Measurements from ENCODE around the gene RXRB. TPM values are rescaled to one million over a fixed set of nuclear protein-coding genes. Genes with fewer than 3 reads are reported as not detected.

RXRB gene
- total and polyA plus RNA-seq, 2 of the 13 experiments (the other 11 are each of a cell fraction or from before 2014, with no cell fraction given) = 26.7 to 55.7 TPM

GRCh38 chr6:33248643-33248931, 48.1 kb upstream of the RXRB start (continued):
- TF ChIP-seq, protein P1, sequence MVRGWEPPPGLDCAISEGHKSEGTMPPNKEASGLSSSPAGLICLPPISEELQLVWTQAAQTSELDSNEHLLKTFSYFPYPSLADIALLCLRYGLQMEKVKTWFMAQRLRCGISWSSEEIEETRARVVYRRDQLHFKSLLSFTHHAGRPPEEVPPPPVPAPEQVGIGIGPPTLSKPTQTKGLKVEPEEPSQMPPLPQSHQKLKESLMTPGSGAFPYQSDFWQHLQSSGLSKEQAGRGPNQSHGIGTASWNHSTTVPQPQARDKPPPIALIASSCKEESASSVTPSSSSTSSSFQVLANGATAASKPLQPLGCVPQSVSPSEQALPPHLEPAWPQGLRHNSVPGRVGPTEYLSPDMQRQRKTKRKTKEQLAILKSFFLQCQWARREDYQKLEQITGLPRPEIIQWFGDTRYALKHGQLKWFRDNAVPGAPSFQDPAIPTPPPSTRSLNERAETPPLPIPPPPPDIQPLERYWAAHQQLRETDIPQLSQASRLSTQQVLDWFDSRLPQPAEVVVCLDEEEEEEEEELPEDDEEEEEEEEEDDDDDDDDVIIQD (CRISPR knock-in tag; IDR thresholded peaks at IDR 0.05; ENCODE audit: low read depth) = no peak
- TF ChIP-seq ZNF143 (CRISPR knock-in tag; IDR thresholded peaks at IDR 0.05) (no peak), ZNF224 (CRISPR knock-in tag; IDR thresholded peaks at IDR 0.05) (no peak), SRSF1 (optimal IDR thresholded peaks at IDR 0.05; ENCODE audit: low read depth, low read length) (no peak), ZHX1 (CRISPR knock-in tag; IDR thresholded peaks at IDR 0.05; ENCODE audit: low read depth) (no peak), STAT5B (CRISPR knock-in tag; IDR thresholded peaks at IDR 0.05) (no peak), ZNF101 (CRISPR knock-in tag; IDR thresholded peaks at IDR 0.05; ENCODE audit: borderline replicate concordance, low read depth) (0 out of 2 replicates have a peak, but pooled peaks have one; percentile 37), ZNF574 (CRISPR knock-in tag; IDR thresholded peaks at IDR 0.05) (no peak; the same call in 1 of the 2 replicates), PPARG (CRISPR knock-in tag; conservative IDR thresholded peaks at IDR 0.05) (0 out of 2 replicates have a peak, but pooled peaks have one; percentile 3), NFATC3 (CRISPR knock-in tag; IDR thresholded peaks at IDR 0.05) (0 out of 2 replicates have a peak, but pooled peaks have one; percentile 31), ZNF333 (CRISPR knock-in tag; IDR thresholded peaks at IDR 0.05; ENCODE audit: borderline replicate concordance) (no peak), FOXM1 (CRISPR knock-in tag; IDR thresholded peaks at IDR 0.05) (no peak), NCOA5 (CRISPR knock-in tag; IDR thresholded peaks at IDR 0.05) (no peak), ZNF704 (CRISPR knock-in tag; IDR thresholded peaks at IDR 0.05; ENCODE audit: borderline replicate concordance) (peak; percentile 87; the same call in 1 of the 2 replicates), PCBP2 (optimal IDR thresholded peaks at IDR 0.05; ENCODE audit: low read depth, low read length, poor library complexity, severe bottlenecking) (no peak), ZMYM4 (CRISPR knock-in tag; IDR thresholded peaks at IDR 0.05) (no peak), MBD4 (IDR thresholded peaks at IDR 0.05; ENCODE audit: borderline replicate concordance, low read length) (no peak), SETDB1 (CRISPR knock-in tag; IDR thresholded peaks at IDR 0.05; ENCODE audit: borderline replicate concordance) (peak; percentile 35; the same call in 1 of the 2 replicates)
- TF ChIP-seq, protein P2, sequence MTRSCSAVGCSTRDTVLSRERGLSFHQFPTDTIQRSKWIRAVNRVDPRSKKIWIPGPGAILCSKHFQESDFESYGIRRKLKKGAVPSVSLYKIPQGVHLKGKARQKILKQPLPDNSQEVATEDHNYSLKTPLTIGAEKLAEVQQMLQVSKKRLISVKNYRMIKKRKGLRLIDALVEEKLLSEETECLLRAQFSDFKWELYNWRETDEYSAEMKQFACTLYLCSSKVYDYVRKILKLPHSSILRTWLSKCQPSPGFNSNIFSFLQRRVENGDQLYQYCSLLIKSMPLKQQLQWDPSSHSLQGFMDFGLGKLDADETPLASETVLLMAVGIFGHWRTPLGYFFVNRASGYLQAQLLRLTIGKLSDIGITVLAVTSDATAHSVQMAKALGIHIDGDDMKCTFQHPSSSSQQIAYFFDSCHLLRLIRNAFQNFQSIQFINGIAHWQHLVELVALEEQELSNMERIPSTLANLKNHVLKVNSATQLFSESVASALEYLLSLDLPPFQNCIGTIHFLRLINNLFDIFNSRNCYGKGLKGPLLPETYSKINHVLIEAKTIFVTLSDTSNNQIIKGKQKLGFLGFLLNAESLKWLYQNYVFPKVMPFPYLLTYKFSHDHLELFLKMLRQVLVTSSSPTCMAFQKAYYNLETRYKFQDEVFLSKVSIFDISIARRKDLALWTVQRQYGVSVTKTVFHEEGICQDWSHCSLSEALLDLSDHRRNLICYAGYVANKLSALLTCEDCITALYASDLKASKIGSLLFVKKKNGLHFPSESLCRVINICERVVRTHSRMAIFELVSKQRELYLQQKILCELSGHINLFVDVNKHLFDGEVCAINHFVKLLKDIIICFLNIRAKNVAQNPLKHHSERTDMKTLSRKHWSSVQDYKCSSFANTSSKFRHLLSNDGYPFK (CRISPR knock-in tag; IDR thresholded peaks at IDR 0.05; ENCODE audit: borderline replicate concordance) = no peak
